OCI-LY7 (cell line): ENCODE data around the gene LMO2.

Source experiments
- CTCF ChIP-seq: fragments of 200-600 bp; sonication (generic); conservative IDR thresholded peaks from 2 replicates; pipeline ENCODE4 v1.5.1; 2014; ENCODE audit warnings: mild to moderate bottlenecking, antibody characterized with exemption, low read length, moderate library complexity, mixed read lengths
- EZH2phosphoT487 ChIP-seq: fragments of 200-600 bp; sonication (generic); IDR thresholded peaks from 2 replicates; pipeline ENCODE4 v1.6.1; 2018; ENCODE audit warnings: low read depth, borderline replicate concordance, mild to moderate bottlenecking, mixed run types, antibody characterized with exemption, low read length, moderate library complexity, mixed read lengths

GRCh38 chr11:33900159-33900840 lies 8.4 kb upstream of the LMO2 start:
- no peak for TF ChIP-seq CTCF
- no peak for TF ChIP-seq EZH2phosphoT487
